Measurements from ENCODE around the gene TRAPPC3.

DNA sequence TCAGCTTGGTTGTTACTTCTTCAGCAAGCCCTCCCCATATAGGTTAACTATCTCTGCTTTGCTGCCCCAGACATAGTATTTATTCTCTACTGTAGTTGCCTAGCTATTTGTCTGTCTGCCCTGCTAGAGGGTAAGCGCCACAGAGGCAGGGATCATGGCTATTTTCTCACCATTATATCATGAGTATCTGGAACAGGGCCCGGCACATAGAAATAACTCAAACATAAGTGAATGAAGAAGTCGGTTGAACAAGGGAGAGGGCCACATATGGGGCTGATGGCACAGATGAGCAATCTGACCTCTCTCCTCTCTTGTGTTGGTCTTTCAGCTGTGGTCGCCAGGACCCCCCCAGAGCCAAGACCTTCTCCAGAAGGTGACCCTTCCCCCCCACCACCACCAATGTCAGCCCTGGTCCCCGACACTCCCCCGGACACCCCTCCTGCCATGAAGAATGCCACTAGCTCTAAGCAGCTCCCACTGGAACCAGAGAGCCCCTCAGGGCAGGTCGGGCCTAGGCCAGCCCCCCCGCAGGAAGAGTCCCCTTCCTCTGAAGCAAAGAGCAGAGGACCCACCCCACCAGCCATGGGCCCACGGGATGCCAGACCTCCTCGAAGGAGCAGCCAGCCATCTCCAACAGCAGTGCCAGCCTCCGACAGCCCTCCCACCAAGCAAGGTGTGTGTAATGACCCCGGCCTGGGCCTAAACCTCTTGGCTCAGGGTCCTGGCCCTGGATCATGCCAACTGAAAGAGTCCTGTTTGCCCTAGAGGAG lies 21.5 kb upstream of the TRAPPC3 start:
- TF ChIP-seq CTCF (IDR thresholded peaks at IDR 0.05), result no peak
- no peak for TF ChIP-seq POLR2AphosphoS5 (IDR thresholded peaks at IDR 0.05; ENCODE audit: low read depth, low read length)
